Activated naive CD8-positive, alpha-beta T cell treated with anti-CD3 and anti-CD28 coated beads for 36 hours (primary cell): ENCODE results near the gene CPXM2. TPM values are rescaled to one million over a fixed set of nuclear protein-coding genes. Genes with fewer than 3 reads are reported as not detected.

ENCODE experiments used
- DNase-seq: peaks from one replicate; pipeline ENCODE4 v3.0.0; 2021
- H3K27ac Mint-ChIP-seq: one replicate; pipeline ENCODE4 v1.8.0; 2022; ENCODE audit warnings: mild to moderate bottlenecking, moderate library complexity, mixed read lengths
- H3K27me3 Mint-ChIP-seq: one replicate; pipeline ENCODE4 v1.8.0; 2022; ENCODE audit warnings: mild to moderate bottlenecking, mixed read lengths
- H3K36me3 Mint-ChIP-seq: one replicate; pipeline ENCODE4 v1.8.0; 2021; ENCODE audit warnings: mild to moderate bottlenecking, mixed read lengths
- H3K4me1 Mint-ChIP-seq: one replicate; pipeline ENCODE4 v1.8.0; 2021; ENCODE audit warnings: mixed read lengths
- H3K4me3 Mint-ChIP-seq: one replicate; pipeline ENCODE4 v1.8.0; 2022; ENCODE audit warnings: mild to moderate bottlenecking, moderate library complexity, mixed read lengths
- H3K9me3 Mint-ChIP-seq: one replicate; pipeline ENCODE4 v1.8.0; 2022; ENCODE audit warnings: mixed read lengths
- total RNA-seq, 2 experiments: library from RNA; stranded (reverse); gene quantifications; one replicate each; pipeline ENCODE4 v1.2.3, GENCODE V29; 2021

The CPXM2 gene
- total RNA-seq, 2 experiments from 2014 or later, result not detected

- no peak overlapping the region for H3K27ac Mint-ChIP-seq
- no peak overlapping the region for H3K4me3 Mint-ChIP-seq
- H3K27me3 Mint-ChIP-seq, result peaks cover 21% of the 10 kb centered on the region
- H3K4me1 Mint-ChIP-seq, result no peaks in the 10 kb centered on the region
- no peaks in the 10 kb centered on the region for H3K9me3 Mint-ChIP-seq
- DNase-seq, result no peak
- H3K36me3 Mint-ChIP-seq, result no peaks in the 10 kb centered on the region
Measured at GRCh38 chr10:123888751-123889150, 2.9 kb downstream of the CPXM2 start.

DNA sequence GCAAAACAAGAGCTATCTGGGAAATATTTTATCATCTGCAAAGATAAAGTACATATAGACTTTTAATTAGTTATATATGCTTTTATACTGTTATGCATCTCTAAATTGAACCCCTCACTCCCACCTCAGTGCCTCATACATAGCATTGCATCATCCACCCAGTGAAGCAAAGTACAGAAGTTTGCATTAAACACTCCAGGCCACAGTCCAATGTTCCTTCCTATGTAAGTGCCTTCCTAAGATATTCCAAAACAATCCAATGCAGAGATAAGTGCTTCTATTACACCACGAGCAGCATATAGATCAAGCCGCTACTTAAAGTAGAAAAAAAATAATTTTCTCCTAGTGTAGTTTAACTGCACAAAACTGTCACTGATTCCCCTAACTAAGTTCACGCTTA is 3.4 kb downstream of the CPXM2 start:
- H3K4me1 Mint-ChIP-seq, result no peaks in the 10 kb centered on the region
- no peak overlapping the region for H3K27ac Mint-ChIP-seq
- no peaks in the 10 kb centered on the region for H3K36me3 Mint-ChIP-seq
- no peak for DNase-seq
- H3K9me3 Mint-ChIP-seq, result no peaks in the 10 kb centered on the region
- H3K27me3 Mint-ChIP-seq, result peaks cover 21% of the 10 kb centered on the region
- no peak overlapping the region for H3K4me3 Mint-ChIP-seq

DNA sequence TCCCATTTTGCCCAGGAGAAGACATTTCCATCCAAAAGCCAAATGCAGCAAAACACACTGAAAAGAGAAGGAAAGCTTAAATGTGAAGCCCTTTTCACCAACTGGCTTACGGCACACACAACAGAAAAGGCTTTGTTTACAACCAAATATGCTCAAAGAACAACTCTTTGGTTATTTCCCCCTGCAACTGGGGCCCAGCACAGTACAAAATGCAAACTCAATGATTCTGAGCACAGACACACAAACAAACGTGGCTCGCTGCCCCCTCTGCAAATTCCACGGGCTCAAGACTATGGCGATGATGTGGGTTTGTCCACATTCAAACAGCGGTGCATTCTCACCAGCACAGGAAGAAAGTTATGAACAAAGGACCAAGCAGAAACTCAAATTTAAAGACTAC is 5.3 kb downstream of the CPXM2 start:
- Mint-ChIP-seq H3K4me1 (no peaks in the 10 kb centered on the region), H3K4me3 (no peak overlapping the region), H3K36me3 (no peaks in the 10 kb centered on the region), H3K9me3 (no peaks in the 10 kb centered on the region), H3K27me3 (peaks cover 11% of the 10 kb centered on the region), H3K27ac (no peak overlapping the region)
- DNase-seq, result no peak

- Mint-ChIP-seq H3K27me3 (peaks cover 6% of the 10 kb centered on the region), H3K9me3 (no peaks in the 10 kb centered on the region), H3K27ac (no peak overlapping the region), H3K36me3 (no peaks in the 10 kb centered on the region), H3K4me1 (no peaks in the 10 kb centered on the region), H3K4me3 (no peak overlapping the region)
- DNase-seq, result no peak
Measured at GRCh38 chr10:123885406-123886170, 6.0 kb downstream of the CPXM2 start.

GRCh38 chr10:123884907-123885381 is 6.7 kb downstream of the CPXM2 start:
- Mint-ChIP-seq H3K36me3 (no peaks in the 10 kb centered on the region), H3K9me3 (no peaks in the 10 kb centered on the region), H3K27me3 (peaks cover 4% of the 10 kb centered on the region), H3K4me3 (no peak overlapping the region), H3K27ac (no peak overlapping the region), H3K4me1 (no peaks in the 10 kb centered on the region)
- DNase-seq, result no peak

DNA sequence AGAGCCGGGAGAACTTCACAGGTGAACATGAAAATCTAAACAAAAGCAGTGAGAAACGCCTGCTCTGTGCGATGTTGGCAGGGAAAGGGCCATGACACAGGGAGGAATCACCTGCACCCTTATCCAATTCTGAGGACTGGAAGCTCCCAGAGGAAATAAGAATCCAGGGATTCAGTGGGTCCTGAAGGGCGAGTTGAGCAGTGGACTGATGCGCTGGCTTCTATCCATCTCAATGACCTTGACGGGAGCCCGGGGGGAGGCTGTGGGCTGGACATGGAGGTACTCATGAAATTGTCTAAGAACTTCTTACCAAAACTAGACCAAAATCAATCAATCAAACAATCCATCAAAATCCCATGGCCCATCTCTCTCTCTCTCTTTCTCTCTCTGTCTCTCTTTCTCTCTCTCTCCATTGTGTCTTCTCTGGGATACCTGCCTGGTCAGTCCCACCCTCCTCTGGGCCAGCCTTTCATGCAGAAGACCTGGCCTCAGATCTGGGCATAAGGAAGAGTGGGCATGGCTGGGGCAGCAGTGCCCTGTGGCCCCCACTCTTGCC is 7.2 kb downstream of the CPXM2 start:
- no peak for DNase-seq
- Mint-ChIP-seq H3K27ac (no peak overlapping the region), H3K9me3 (no peaks in the 10 kb centered on the region), H3K4me3 (no peak overlapping the region), H3K4me1 (no peaks in the 10 kb centered on the region), H3K36me3 (no peaks in the 10 kb centered on the region), H3K27me3 (no peaks in the 10 kb centered on the region)

DNA sequence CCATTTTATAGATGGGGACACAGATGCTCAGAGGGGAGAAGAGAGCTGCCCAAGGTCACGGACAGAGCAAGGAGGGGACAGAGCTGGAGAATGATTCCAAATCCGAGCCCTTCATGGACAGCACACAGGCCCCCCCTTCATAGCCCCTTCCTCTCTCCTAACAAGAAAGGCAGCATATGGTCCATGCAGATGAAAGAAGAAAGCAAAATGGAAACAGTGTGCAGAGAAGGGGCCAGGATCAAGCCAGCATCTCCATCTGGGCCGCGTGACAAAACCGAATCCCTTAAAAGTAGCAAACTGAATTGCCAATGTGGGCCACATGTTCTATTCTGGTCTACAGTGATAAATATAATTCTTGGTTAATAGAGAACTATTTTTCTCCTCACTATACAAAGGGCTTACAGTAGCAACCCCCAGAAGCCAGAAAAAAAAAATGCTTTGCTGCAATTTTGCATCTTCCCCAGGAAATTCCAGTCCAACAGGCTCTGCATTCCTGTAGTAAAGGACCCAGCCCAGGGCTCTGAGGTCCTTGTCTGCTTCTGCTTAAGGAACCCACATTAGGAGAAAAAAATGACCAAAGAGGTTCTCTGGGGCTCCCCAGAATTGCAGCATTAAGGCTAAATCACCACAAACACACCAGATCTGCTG is 7.8 kb downstream of the CPXM2 start:
- Mint-ChIP-seq H3K9me3 (no peaks in the 10 kb centered on the region), H3K27ac (no peak overlapping the region), H3K27me3 (no peaks in the 10 kb centered on the region), H3K4me1 (no peaks in the 10 kb centered on the region), H3K36me3 (no peaks in the 10 kb centered on the region), H3K4me3 (no peak overlapping the region)
- no peak for DNase-seq

GRCh38 chr10:123882681-123883445 is 8.7 kb downstream of the CPXM2 start:
- Mint-ChIP-seq H3K4me1 (no peaks in the 10 kb centered on the region), H3K36me3 (no peaks in the 10 kb centered on the region), H3K27me3 (no peaks in the 10 kb centered on the region), H3K4me3 (no peak overlapping the region), H3K27ac (no peak overlapping the region), H3K9me3 (no peaks in the 10 kb centered on the region)
- DNase-seq, result no peak

DNA sequence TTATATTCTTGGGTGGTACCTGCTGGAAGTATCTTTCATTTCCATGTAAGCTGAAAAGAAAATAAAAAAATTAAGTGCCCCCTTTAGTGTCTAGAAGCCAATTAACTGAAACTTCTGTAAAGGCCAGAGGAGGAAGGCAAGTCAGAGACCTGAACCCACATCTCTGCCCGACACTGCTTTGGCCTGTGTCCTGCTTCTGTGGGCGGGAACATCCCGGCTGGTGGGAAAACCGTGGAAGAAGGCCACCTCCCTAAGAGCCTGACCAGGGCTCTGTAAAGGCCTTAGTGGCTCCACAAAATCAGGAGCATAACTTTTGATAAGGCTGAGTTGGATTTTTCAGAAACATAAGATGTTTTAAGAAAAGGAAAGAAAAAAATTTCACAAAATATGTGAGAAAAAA is 9.4 kb downstream of the CPXM2 start:
- DNase-seq, result no peak
- no peaks in the 10 kb centered on the region for H3K4me1 Mint-ChIP-seq
- no peaks in the 10 kb centered on the region for H3K27me3 Mint-ChIP-seq
- H3K27ac Mint-ChIP-seq, result no peak overlapping the region
- no peaks in the 10 kb centered on the region for H3K36me3 Mint-ChIP-seq
- no peak overlapping the region for H3K4me3 Mint-ChIP-seq
- H3K9me3 Mint-ChIP-seq, result no peaks in the 10 kb centered on the region

DNA sequence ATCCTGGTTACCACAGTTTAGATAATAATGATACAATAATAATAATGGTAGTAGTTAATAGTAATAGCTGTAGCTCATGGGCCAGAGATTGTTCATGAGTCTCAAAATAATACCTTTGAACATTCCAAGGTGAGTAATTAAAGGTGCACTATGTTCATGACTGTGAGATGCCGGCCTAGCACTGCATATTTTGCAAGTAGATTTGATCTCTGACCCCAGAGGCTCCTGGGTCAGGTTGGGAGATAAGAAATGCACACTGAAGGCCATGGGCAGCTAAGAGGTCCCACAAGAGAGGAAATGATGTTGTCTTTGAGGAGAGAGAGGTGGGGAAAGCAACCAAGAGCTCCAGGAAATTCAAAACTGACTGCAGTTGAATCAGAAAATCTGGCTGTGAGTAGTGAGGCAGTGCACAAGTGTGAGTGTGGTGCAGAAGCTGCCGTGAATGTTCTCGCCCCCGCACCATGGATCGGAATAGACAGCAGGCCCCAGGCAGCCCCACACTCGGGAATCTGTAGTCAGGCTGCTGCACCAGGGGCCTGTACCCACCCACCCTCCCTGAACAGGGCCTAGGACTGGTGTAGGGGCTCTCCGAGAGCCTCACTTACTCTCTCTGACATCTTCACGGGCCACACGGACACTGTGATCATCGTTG is 11.9 kb downstream of the CPXM2 start:
- Mint-ChIP-seq H3K27ac (no peak overlapping the region), H3K4me3 (no peak overlapping the region), H3K9me3 (no peaks in the 10 kb centered on the region), H3K27me3 (no peaks in the 10 kb centered on the region), H3K36me3 (no peaks in the 10 kb centered on the region), H3K4me1 (no peaks in the 10 kb centered on the region)
- no peak for DNase-seq

DNA sequence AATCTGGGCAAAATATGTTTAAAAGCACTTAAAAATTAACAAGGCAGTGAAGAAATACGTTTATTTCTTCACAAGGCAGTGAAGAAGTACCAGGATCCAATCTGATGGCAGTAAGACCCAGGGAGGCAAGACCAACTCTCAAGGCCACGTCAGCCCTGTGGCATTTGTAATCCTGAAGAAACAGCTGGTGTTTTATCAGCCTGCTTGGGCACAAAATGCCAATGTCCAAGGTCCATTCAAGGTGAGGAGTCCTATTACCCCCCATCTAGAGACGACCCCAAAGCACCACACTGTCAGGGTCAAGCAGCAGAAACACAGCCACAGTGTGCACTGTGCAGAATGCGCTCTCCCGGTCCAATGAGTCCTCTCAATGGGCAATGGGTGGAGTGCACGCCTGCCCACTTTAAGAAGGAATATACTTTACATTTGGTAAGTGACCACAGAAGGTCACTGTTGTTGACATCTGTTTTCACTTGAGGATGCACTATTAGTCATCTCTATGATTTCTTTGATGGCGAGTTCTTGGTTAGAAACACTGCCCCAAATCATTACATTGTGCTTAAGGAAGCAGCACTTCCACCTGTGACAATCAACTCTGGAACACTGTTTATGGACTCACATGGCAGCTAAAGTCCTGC is 12.8 kb downstream of the CPXM2 start:
- Mint-ChIP-seq H3K9me3 (no peaks in the 10 kb centered on the region), H3K4me1 (no peaks in the 10 kb centered on the region), H3K27me3 (no peaks in the 10 kb centered on the region), H3K27ac (no peak overlapping the region), H3K36me3 (no peaks in the 10 kb centered on the region), H3K4me3 (no peak overlapping the region)
- no peak for DNase-seq

- DNase-seq, result no peak
Measured at GRCh38 chr10:123870260-123870659, 21.3 kb downstream of the CPXM2 start.

DNA sequence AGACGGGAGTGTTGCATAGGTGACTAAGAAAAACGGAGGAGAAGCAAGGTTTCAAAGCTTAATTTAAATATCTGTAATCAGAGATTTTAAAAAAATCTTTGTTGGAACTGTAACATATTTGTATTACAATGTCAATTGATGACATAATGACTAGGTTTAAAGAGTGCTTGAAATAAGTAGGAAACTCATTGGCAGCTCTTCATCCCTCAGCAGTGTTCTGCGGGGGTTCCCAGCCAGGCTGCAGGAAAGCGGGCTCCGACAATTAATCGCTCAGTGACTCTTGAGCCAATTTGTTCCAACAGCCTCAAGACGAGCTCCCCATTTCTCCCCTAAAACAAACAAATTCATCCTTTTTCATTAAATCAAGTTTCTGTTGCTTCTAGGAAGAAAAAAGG is 22.6 kb downstream of the CPXM2 start:
- Mint-ChIP-seq H3K4me1 (no peaks in the 10 kb centered on the region), H3K27ac (no peak overlapping the region), H3K9me3 (no peaks in the 10 kb centered on the region), H3K36me3 (no peaks in the 10 kb centered on the region), H3K4me3 (no peak overlapping the region), H3K27me3 (peaks cover 4% of the 10 kb centered on the region)
- no peak for DNase-seq

More at GRCh38 chr10:123870260-123870659, 21.3 kb downstream of the CPXM2 start:
- Mint-ChIP-seq H3K27me3 (peaks cover 4% of the 10 kb centered on the region), H3K4me1 (no peaks in the 10 kb centered on the region), H3K27ac (no peak overlapping the region), H3K4me3 (no peak overlapping the region), H3K9me3 (no peaks in the 10 kb centered on the region), H3K36me3 (no peaks in the 10 kb centered on the region)
